Neural progenitor cell (in vitro differentiated cells): Measurements from ENCODE around the gene PVR.

Source experiments
- EZH2 ChIP-seq: fragments of 200-600 bp; sonication (generic); IDR thresholded peaks from 2 replicates; pipeline ENCODE4 v1.6.1; 2017; ENCODE audit warnings: antibody characterized with exemption, mild to moderate bottlenecking, moderate library complexity
- TF ChIP-seq, protein P1 (sequence below): fragments of 200-600 bp; sonication (generic); IDR thresholded peaks from 2 replicates; pipeline ENCODE4 v1.5.1; 2017; ENCODE audit warnings: antibody characterized with exemption, mild to moderate bottlenecking

DNA sequence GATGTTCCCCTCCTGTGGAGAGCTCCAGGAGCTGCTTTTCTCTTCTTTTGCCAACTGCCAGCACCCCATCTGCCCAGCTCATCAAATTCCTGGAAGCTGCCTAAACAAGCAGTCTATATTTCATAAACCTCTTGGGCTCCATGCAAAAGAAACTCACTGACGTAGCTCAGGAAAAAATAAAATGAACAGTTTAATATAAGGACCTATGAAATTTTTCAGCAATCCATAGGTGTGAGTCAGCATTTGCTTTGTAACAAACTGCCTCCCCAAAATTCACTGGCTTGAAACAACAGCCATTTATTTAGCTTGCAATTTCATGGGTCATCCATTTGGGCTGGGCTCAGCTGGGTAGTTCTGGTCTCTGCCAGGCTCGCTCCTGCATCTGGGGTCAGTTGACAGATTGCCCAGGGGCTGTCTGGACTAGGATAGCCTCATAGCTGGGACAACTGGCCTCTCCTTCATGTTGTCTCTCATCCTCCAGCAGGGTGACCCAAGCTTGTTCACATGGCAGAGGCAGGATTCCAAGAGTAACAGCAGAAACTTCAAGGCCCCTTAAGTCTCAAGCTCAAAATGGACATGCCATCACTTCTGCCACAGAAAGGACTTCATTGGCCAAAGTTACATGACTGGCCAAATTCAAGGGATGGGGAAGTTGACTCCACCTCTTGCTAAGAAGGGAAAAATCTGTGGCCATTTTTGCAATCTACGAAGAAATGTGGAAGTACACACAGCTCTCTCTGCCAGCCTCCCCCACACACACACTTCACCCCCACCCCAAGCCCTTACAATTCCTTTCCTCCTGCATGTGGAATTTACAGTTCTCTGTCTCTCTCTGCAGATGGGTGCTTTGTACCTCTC lies 7.9 kb upstream of the PVR start:
- TF ChIP-seq, protein P1, sequence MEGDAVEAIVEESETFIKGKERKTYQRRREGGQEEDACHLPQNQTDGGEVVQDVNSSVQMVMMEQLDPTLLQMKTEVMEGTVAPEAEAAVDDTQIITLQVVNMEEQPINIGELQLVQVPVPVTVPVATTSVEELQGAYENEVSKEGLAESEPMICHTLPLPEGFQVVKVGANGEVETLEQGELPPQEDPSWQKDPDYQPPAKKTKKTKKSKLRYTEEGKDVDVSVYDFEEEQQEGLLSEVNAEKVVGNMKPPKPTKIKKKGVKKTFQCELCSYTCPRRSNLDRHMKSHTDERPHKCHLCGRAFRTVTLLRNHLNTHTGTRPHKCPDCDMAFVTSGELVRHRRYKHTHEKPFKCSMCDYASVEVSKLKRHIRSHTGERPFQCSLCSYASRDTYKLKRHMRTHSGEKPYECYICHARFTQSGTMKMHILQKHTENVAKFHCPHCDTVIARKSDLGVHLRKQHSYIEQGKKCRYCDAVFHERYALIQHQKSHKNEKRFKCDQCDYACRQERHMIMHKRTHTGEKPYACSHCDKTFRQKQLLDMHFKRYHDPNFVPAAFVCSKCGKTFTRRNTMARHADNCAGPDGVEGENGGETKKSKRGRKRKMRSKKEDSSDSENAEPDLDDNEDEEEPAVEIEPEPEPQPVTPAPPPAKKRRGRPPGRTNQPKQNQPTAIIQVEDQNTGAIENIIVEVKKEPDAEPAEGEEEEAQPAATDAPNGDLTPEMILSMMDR: no peak
- no peak for TF ChIP-seq EZH2
